ENCODE data around the gene FOLR2. TPM values are rescaled to one million over a fixed set of nuclear protein-coding genes. Genes with fewer than 3 reads are reported as not detected.

The FOLR2 gene
- total and polyA plus RNA-seq, 5 donors from 2014 or later, result 0.26 TPM; not detected in 4

DNA sequence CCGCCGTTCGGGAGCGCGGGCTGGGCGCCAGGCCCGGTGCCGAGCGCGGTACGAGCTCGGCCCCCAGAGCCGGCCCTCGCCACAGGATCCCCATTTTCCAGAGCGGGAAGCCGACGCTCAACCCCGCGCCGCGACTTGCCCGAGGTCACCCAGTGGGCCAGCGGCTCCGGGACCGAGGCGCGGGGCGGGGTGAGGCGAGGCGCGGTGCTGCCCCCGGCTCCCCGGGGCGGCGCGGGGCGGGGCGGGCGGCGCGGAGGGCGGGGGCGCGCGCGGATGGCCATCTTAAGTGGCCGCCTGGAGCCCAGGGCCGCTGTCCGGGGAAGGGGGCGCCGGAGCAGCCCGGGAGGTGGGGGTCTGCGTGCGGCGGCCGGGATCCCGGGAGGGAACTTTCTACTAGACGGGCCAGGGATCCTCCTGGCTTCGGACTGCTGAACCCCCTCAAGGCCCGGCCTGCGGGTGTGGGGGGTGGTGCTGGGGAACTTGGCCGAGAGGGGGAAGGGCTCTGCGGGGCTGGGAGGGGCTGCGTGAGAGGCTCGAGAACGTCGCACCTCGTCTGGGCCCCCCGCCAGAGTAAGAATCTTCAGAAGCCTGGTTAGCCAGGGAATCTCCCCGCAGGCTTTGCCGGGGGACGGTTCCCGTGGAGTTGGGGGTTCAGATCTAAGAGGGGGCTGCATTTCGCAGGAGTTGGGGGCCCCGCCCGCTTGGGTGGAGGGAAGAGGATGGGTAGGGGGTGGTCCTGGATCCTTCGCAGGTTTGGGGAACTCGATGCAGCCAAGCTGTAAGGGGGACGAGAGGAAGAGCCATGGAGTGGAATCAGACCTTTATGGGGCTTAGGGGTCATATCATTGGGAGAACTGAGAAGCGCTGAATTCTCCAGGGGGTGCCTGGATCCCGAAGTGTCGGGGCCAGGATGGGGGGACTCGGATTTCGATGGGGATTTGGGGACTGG is 7.3 kb downstream of the FOLR2 start:
- H3K4me1 Mint-ChIP-seq, result peaks cover 3 to 34% (median 21%) of the 10 kb centered on the region in 4 donors
- H3K36me3 ChIP-seq (ENCODE audit: control insufficient read depth, insufficient read depth, low read length), result peaks cover 6% of the 10 kb centered on the region
- peak overlapping the region; percentile 78 for H3K4me3 ChIP-seq (ENCODE audit: low read depth, low read length)
- H3K27me3 Mint-ChIP-seq, result peaks cover 7% of the 10 kb centered on the region
- H3K27ac Mint-ChIP-seq, result peak overlapping the region; percentile 92 to 97 (median 94)
- peak overlapping the region; percentile 86 for H3K27ac ChIP-seq (ENCODE audit: insufficient read depth, low read length, poor library complexity, severe bottlenecking)
- no peaks in the 10 kb centered on the region for H3K36me3 Mint-ChIP-seq
- H3K27me3 ChIP-seq (ENCODE audit: control insufficient read depth, insufficient read depth, low read length), result no peaks in the 10 kb centered on the region
- ATAC-seq (ENCODE audit: low read depth in 2 of 2) (peak; percentile 33 to 37), DNase-seq (peak; percentile 36 to 63 (median 48))
- H3K4me1 ChIP-seq (ENCODE audit: control insufficient read depth, insufficient read depth, low read length, poor library complexity, severe bottlenecking), result peaks cover 27% of the 10 kb centered on the region
- H3K9me3 Mint-ChIP-seq, result no peaks in the 10 kb centered on the region
- no peaks in the 10 kb centered on the region for H3K9me3 ChIP-seq (ENCODE audit: control insufficient read depth in 2 of 2, low read length in 2 of 2)
- H3K4me3 Mint-ChIP-seq, result peak overlapping the region; percentile 95 to 100 (median 96)

DNA sequence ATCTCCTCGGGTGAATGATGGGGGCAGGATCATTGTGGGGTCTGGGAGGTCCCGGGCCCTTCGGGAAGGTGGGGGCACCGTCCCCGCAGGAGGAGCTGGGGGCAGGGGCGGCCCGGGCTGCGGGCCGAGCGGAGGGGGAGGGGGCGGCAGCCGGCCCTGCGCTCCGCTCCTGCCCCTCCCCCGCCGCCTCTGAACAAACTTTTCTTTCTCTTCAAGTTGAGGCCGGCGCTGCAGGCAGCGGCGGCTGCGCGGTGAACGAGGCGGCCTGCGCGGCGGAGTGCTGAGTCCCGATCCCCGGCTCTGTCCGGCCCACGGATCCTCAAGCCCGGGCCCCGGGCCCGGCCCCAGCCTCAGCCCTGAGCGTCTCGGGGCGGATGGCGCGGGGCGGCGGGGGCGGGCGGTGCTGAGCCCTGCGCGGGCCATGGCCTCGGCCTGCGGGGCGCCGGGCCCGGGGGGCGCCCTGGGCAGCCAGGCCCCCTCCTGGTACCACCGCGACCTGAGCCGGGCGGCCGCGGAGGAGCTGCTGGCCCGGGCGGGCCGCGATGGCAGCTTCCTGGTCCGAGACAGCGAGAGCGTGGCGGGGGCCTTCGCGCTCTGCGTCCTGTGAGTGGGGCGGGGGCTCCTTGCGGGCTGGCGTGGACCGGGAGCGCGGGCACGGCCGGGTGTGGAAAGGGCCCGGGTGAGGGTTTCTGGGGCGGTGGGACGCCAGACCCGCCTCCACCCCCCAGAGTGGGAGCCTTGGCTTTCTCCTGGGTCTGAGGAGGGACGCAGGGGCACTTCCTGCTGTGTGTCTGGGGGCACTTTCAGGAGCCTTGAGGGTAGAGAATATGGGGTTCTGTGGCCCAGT is 8.2 kb downstream of the FOLR2 start, which contains the start of gene INPPL1:
TSS of gene INPPL1 (plus strand) at position 204 of the 847 bp plus-strand sequence. CDS start at position 422, 218 bp downstream.
- ATAC-seq (ENCODE audit: low read depth in 2 of 2), result no peak
- peaks cover 27% of the 10 kb centered on the region for H3K4me1 ChIP-seq (ENCODE audit: control insufficient read depth, insufficient read depth, low read length, poor library complexity, severe bottlenecking)
- H3K4me3 ChIP-seq (ENCODE audit: low read depth, low read length), result peak within 1 kb of the TSS; percentile 78
- Mint-ChIP-seq H3K9me3 (no peaks in the 10 kb centered on the region), H3K4me1 (peaks cover 3 to 35% (median 22%) of the 10 kb centered on the region in 4 donors), H3K27ac (peak within 1 kb of the TSS; percentile 94 to 99 (median 97)), H3K36me3 (peaks cover 3% of the 10 kb centered on the region), H3K4me3 (peak within 1 kb of the TSS; percentile 95 to 100 (median 98)), H3K27me3 (no peaks in the 10 kb centered on the region)
- peak within 1 kb of the TSS; percentile 86 for H3K27ac ChIP-seq (ENCODE audit: insufficient read depth, low read length, poor library complexity, severe bottlenecking)
- H3K36me3 ChIP-seq (ENCODE audit: control insufficient read depth, insufficient read depth, low read length), result peaks cover 14% of the 10 kb centered on the region
- peak; percentile 15 to 44 (median 30) for DNase-seq
- H3K27me3 ChIP-seq (ENCODE audit: control insufficient read depth, insufficient read depth, low read length), result no peaks in the 10 kb centered on the region
- H3K9me3 ChIP-seq (ENCODE audit: control insufficient read depth in 2 of 2, low read length in 2 of 2), result no peaks in the 10 kb centered on the region

DNA sequence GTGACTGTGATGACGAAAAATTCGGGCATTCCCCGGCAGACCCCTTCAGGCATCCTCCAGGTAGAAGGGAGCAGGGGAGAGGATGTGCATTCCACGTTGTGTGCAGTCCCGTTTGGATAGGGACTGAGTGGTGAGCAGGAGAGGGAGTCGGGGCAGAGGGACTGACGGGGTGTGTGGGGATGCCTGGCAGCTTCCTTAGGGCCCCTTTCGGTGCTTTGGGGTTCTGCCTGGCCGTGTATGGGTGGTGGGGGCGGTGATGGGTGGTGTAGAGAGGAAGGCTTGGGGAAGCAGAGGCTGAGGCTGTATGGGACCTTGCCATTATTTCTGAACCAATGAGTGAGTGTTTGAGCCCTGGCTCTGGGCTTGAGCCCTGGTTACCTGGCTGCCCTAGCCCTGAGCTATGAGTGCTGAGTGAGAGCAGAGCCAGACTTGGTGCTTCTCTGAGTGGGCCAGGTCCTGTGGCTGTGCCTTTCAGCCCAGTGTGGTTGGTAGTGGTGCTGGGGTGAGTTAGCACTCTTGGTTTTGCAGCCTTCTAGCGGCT is 8.9 kb downstream of the FOLR2 start:
- DNase-seq, result peak in 2 of 3 donors; percentile 28 to 47
- Histone ChIP-seq H3K36me3 (ENCODE audit: control insufficient read depth, insufficient read depth, low read length) (peaks cover 19% of the 10 kb centered on the region), H3K4me1 (ENCODE audit: control insufficient read depth, insufficient read depth, low read length, poor library complexity, severe bottlenecking) (peaks cover 27% of the 10 kb centered on the region), H3K4me3 (ENCODE audit: low read depth, low read length) (peak overlapping the region; percentile 78), H3K27me3 (ENCODE audit: control insufficient read depth, insufficient read depth, low read length) (no peaks in the 10 kb centered on the region), H3K27ac (ENCODE audit: insufficient read depth, low read length, poor library complexity, severe bottlenecking) (peak overlapping the region; percentile 86), H3K9me3 (ENCODE audit: control insufficient read depth in 2 of 2, low read length in 2 of 2) (no peaks in the 10 kb centered on the region)
- H3K9me3 Mint-ChIP-seq, result no peaks in the 10 kb centered on the region
- no peak for ATAC-seq (ENCODE audit: low read depth in 2 of 2)
- H3K4me1 Mint-ChIP-seq, result peaks cover 3 to 35% (median 22%) of the 10 kb centered on the region in 4 donors
- H3K4me3 Mint-ChIP-seq, result peak overlapping the region; percentile 89 to 98 (median 94)
- H3K36me3 Mint-ChIP-seq, result peaks cover 3% of the 10 kb centered on the region
- no peaks in the 10 kb centered on the region for H3K27me3 Mint-ChIP-seq
- H3K27ac Mint-ChIP-seq, result peak overlapping the region; percentile 59 to 99 (median 97)

DNA sequence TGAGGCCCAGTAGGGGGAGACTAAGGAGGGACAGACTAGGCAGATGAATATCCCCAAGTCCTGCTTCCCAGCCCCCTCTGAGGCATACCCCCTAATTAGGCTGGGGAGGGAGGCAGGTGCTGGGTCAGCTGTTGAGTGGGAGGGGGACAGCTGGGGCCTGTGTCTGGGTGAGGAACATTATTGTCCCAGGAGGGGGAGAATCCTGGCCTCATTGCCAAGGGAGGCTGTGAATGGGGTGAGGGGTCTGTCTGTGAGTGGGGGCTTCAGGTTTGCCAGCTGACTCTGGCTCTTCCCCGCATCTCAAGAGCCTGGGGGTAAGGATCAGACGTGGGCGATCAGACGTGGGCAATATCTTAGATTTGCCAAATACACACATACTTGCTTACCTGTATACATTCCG is 10.1 kb downstream of the FOLR2 start:
- no peaks in the 10 kb centered on the region for H3K27me3 ChIP-seq (ENCODE audit: control insufficient read depth, insufficient read depth, low read length)
- peaks cover 25% of the 10 kb centered on the region for H3K36me3 ChIP-seq (ENCODE audit: control insufficient read depth, insufficient read depth, low read length)
- H3K27ac ChIP-seq (ENCODE audit: insufficient read depth, low read length, poor library complexity, severe bottlenecking), result no peak overlapping the region
- H3K4me1 ChIP-seq (ENCODE audit: control insufficient read depth, insufficient read depth, low read length, poor library complexity, severe bottlenecking), result peaks cover 27% of the 10 kb centered on the region
- Mint-ChIP-seq H3K27ac (peak overlapping the region in 1 of 3 donors; percentile 67), H3K4me3 (peak overlapping the region; percentile 13 to 98 (median 76)), H3K36me3 (peaks cover 9% of the 10 kb centered on the region), H3K9me3 (no peaks in the 10 kb centered on the region), H3K27me3 (no peaks in the 10 kb centered on the region), H3K4me1 (peaks cover 3 to 34% (median 22%) of the 10 kb centered on the region in 4 donors)
- H3K9me3 ChIP-seq (ENCODE audit: control insufficient read depth in 2 of 2, low read length in 2 of 2), result no peaks in the 10 kb centered on the region
- ATAC-seq (ENCODE audit: low read depth in 2 of 2) (no peak), DNase-seq (no peak)
- H3K4me3 ChIP-seq (ENCODE audit: low read depth, low read length), result no peak overlapping the region

DNA sequence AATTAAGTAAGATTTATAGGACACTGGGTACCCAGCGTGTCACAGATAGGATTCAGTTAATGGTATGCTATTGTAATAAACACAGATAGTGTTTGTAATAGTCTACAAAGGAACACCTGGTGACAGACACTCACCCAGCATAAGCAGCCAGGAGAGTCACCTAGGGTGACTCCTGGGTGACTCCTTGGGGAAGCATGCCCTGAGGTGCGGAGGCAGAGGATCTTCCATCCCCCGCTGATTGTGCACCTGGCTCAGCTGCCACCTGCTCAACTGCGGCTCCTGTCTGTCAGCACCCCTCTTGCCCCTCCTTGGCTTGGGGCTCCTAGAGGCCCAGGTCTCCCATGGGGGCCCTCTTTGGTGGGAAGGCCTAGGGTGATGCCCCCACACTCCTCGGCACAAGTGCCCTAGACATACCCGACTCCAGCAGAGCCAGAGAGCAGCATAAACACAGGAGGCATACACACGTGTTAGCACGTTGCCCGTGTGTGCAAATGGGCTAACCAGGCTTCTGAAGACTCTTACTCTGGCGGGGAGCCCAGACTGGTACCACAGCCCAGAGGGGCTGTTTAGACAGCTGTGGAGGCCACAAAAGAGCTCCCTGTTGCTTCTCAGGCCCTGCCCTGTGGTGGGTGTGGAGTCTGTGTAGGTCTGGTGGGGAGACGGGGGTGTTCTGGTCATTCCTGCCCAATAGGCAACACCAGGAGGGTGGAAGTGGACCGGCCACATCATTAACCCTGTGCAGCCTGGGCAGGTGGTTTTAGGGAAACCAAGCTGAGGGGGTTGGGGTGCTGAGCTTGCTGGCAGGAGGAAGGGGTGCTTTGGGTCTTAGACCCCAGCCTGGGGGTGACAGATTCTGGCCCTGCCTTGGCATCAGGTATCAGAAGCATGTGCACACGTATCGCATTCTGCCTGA is 11.0 kb downstream of the FOLR2 start:
- DNase-seq (no peak), ATAC-seq (ENCODE audit: low read depth in 2 of 2) (no peak)
- Histone ChIP-seq H3K27ac (ENCODE audit: insufficient read depth, low read length, poor library complexity, severe bottlenecking) (no peak overlapping the region), H3K27me3 (ENCODE audit: control insufficient read depth, insufficient read depth, low read length) (no peaks in the 10 kb centered on the region), H3K4me1 (ENCODE audit: control insufficient read depth, insufficient read depth, low read length, poor library complexity, severe bottlenecking) (peaks cover 22% of the 10 kb centered on the region), H3K36me3 (ENCODE audit: control insufficient read depth, insufficient read depth, low read length) (peaks cover 33% of the 10 kb centered on the region), H3K4me3 (ENCODE audit: low read depth, low read length) (no peak overlapping the region), H3K9me3 (ENCODE audit: control insufficient read depth in 2 of 2, low read length in 2 of 2) (no peaks in the 10 kb centered on the region)
- H3K9me3 Mint-ChIP-seq, result no peaks in the 10 kb centered on the region
- H3K4me3 Mint-ChIP-seq, result peak overlapping the region; percentile 11 to 98 (median 38)
- H3K27me3 Mint-ChIP-seq, result no peaks in the 10 kb centered on the region
- no peak overlapping the region for H3K27ac Mint-ChIP-seq
- peaks cover 9% of the 10 kb centered on the region for H3K36me3 Mint-ChIP-seq
- H3K4me1 Mint-ChIP-seq, result peaks cover 0 to 29% (median 17%) of the 10 kb centered on the region in 4 donors

DNA sequence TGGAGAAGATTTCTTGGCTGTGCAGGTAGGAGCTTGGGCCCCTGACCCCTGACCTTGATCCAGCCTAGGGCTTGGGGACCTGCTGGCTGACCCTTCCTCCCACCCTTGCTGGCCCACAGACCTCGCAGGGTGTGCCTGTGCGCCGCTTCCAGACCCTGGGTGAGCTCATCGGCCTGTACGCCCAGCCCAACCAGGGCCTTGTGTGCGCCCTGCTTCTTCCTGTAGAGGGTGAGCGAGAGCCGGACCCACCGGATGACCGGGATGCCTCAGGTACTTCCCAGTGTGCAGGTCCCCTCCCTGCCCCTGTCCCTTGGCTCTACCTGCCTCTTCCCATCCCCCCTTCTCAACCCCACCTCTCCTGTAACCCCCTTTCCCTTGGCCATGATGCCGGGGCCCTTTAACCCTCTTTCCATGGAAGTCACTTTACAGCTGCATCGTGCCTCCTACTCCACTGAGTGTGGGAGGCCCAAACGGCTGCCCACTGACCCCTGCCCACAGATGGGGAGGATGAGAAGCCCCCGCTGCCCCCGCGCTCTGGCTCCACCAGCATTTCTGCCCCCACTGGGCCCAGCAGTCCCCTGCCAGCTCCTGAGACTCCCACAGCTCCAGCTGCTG is 11.7 kb downstream of the FOLR2 start:
- DNase-seq (no peak), ATAC-seq (ENCODE audit: low read depth in 2 of 2) (no peak)
- H3K9me3 Mint-ChIP-seq, result no peaks in the 10 kb centered on the region
- peak overlapping the region in 1 of 3 donors; percentile 43 for H3K27ac Mint-ChIP-seq
- peaks cover 34% of the 10 kb centered on the region for H3K36me3 ChIP-seq (ENCODE audit: control insufficient read depth, insufficient read depth, low read length)
- no peak overlapping the region for H3K4me3 Mint-ChIP-seq
- no peaks in the 10 kb centered on the region for H3K27me3 Mint-ChIP-seq
- peaks cover 9% of the 10 kb centered on the region for H3K36me3 Mint-ChIP-seq
- no peaks in the 10 kb centered on the region for H3K27me3 ChIP-seq (ENCODE audit: control insufficient read depth, insufficient read depth, low read length)
- no peaks in the 10 kb centered on the region for H3K9me3 ChIP-seq (ENCODE audit: control insufficient read depth in 2 of 2, low read length in 2 of 2)
- H3K4me1 Mint-ChIP-seq, result peaks cover 0 to 23% (median 14%) of the 10 kb centered on the region in 4 donors
- H3K4me1 ChIP-seq (ENCODE audit: control insufficient read depth, insufficient read depth, low read length, poor library complexity, severe bottlenecking), result peaks cover 18% of the 10 kb centered on the region
- no peak overlapping the region for H3K4me3 ChIP-seq (ENCODE audit: low read depth, low read length)
- H3K27ac ChIP-seq (ENCODE audit: insufficient read depth, low read length, poor library complexity, severe bottlenecking), result no peak overlapping the region
